22Rv1 (cell line): ENCODE results near the gene FRMD4B.

ENCODE experiments used
- CTCF ChIP-seq: fragments of 450-650 bp; IDR thresholded peaks from 2 replicates; pipeline ENCODE4 v1.5.1; 2017; ENCODE audit warnings: mild to moderate bottlenecking
- ZFX ChIP-seq: fragments of 450-650 bp; IDR thresholded peaks from 2 replicates; pipeline ENCODE4 v1.6.1; 2017; ENCODE audit warnings: antibody characterized with exemption, borderline replicate concordance

GRCh38 chr3:69121950-69122349, 263.9 kb downstream of the FRMD4B start:
- TF ChIP-seq CTCF = no peak
- no peak for TF ChIP-seq ZFX
